VCaP (cell line): ENCODE measurements around the gene NDUFA8.

Experiments
- H3K27ac ChIP-seq: fragments of 450-650 bp; 2 replicates; pipeline ENCODE4 v1.5.1; 2017
- TF ChIP-seq, protein P1 (sequence below): fragments of 450-650 bp; conservative IDR thresholded peaks from 2 replicates; pipeline ENCODE4 v1.5.1; 2017; ENCODE audit warnings: mild to moderate bottlenecking, moderate library complexity

NDUFA8 gene

GRCh38 chr9:122134822-122135528 is 24.6 kb downstream of the NDUFA8 start:
- H3K27ac ChIP-seq: no peak overlapping the region
- TF ChIP-seq, protein P1, sequence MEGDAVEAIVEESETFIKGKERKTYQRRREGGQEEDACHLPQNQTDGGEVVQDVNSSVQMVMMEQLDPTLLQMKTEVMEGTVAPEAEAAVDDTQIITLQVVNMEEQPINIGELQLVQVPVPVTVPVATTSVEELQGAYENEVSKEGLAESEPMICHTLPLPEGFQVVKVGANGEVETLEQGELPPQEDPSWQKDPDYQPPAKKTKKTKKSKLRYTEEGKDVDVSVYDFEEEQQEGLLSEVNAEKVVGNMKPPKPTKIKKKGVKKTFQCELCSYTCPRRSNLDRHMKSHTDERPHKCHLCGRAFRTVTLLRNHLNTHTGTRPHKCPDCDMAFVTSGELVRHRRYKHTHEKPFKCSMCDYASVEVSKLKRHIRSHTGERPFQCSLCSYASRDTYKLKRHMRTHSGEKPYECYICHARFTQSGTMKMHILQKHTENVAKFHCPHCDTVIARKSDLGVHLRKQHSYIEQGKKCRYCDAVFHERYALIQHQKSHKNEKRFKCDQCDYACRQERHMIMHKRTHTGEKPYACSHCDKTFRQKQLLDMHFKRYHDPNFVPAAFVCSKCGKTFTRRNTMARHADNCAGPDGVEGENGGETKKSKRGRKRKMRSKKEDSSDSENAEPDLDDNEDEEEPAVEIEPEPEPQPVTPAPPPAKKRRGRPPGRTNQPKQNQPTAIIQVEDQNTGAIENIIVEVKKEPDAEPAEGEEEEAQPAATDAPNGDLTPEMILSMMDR: no peak

DNA sequence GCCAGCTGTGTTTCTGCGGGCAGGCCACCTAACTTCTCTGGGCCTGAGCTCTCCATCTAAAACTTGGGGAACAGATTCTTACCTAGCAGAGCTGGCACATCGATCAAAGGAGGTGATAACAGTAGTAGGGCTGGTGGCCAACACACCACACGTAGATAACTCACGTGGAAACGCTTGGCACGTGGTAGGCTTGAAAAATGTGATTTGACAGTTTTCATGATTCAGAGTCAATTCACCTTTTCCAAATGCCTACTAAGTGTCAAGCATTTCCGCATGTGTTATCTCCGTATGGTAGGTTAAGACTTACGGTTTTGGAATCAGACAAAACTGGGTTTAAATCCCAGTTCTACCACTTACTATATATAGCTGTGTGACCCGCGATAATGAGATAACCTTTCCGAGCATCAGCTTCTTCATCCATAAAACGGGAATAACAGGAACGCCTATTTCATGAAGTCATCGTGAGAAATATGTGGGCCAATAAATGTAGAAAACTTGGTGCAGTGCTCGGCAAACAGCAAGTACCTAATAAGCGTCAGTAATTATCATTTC is 25.5 kb downstream of the NDUFA8 start:
- TF ChIP-seq, protein P1: no peak
- no peak overlapping the region for H3K27ac ChIP-seq

DNA sequence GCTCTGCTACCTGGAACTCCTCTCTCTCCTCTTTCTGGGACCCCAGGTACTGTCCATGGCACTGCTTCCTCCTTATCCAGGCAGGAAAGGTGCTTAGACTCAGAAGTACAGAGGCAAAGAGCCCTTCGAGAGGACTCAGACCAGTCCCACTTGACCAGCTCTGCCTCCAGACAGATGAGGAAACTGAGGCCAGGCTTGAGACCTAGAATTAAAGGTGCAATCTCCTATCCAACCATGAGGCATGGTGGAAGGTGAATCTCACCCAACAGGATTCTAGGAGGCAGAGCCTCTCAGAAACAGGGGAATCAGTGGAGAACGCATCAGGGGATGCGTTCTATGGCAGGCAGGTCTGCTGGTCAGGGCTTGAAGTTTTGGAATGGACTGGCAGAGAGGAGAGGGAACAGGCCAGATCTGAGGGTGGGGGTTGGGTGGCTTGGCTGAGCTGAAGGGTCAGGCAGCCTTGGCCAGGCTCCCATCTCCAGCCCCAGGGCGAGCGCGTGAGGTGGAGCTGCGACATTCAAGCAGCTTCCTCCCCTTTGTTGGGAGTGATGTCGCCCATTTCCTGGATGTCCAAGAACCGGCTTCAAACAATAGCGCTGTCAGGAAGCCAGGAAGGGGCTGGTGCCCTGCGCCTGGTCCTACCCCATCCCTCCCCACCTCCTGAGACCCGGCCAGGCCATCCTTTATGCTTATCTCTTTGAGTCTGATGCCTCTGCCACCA is 26.2 kb downstream of the NDUFA8 start:
- no peak overlapping the region for H3K27ac ChIP-seq
- TF ChIP-seq, protein P1: no peak

GRCh38 chr9:122132539-122132938 is 27.0 kb downstream of the NDUFA8 start:
- TF ChIP-seq, protein P1: no peak
- no peak overlapping the region for H3K27ac ChIP-seq

DNA sequence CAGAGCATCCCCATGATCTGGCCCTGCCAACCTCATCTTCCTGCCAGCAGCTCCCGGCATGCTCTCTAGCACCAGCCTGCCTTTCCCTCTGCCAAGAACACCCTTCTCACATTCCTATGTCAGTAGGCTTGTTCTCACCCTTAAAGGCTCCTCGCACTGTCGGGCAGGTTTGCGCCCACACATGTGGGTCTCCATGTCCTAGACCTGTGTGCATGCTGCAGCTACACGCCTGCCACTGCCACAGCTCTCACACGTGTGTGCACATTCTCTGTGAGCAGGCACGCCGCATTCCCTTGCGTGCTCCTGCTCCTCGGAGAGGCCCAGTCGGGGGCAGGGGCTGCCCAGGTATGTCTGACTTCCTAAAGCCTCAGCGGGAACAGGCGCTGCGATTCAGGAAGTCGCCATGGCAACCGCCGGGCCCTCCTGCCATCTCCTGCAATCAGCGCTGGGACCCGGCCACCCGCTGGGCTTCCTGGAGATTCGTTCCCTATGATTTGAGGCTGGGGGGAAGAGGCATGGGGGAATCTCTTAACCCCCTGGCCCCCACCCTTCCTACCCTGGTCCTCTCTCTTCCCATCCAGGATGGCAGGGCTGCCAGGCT is 28.1 kb downstream of the NDUFA8 start:
- no peak overlapping the region for H3K27ac ChIP-seq
- TF ChIP-seq, protein P1: no peak

GRCh38 chr9:122130837-122131236 is 28.7 kb downstream of the NDUFA8 start:
- no peak overlapping the region for H3K27ac ChIP-seq
- TF ChIP-seq, protein P1: no peak

- TF ChIP-seq, protein P1: no peak
Measured at GRCh38 chr9:122129969-122130368, 29.6 kb downstream of the NDUFA8 start.

More at GRCh38 chr9:122129969-122130368, 29.6 kb downstream of the NDUFA8 start:
- no peak overlapping the region for H3K27ac ChIP-seq
